HG02840 (cell line): ENCODE results near the gene CWF19L1.

Source experiments
- ATAC-seq: cut with Tn5 transposase; IDR thresholded peaks from one replicate; pipeline ENCODE4 v1.9.1; 2021; ENCODE audit warnings: mild to moderate bottlenecking, moderate library complexity, moderate number of reproducible peaks; ENCODE audit not compliant: unreplicated experiment, low FRiP score

CWF19L1 gene

GRCh38 chr10:100184426-100184825, 83.0 kb downstream of the CWF19L1 start:
- ATAC-seq, result no peak

DNA sequence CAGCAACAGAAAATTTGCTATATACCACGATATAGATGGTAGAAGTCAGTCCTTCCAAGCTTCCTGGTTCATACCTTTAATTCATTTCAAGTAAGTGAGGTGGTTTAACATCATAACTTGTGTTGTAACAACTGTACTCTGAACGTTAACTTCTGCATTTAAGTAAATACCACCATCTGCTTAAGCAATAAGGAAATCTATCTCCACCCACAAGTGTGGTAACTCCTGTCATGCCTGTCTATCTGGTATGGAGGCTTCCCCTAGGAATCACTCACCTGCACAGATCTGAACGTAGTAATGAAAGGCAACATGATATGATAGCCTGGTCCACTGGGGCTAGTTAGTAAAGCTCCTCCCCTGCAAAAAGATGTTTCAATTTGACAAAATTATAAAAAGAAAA, 84.0 kb downstream of the CWF19L1 start:
- ATAC-seq, result no peak

- ATAC-seq, result no peak
Measured at GRCh38 chr10:100182908-100183307, 84.5 kb downstream of the CWF19L1 start.
